Measurements from ENCODE around the gene HOXC9.
A peak's percentile ranks its signal among the peaks of the same experiment; 100 is the strongest.

HOXC9 gene

DNA sequence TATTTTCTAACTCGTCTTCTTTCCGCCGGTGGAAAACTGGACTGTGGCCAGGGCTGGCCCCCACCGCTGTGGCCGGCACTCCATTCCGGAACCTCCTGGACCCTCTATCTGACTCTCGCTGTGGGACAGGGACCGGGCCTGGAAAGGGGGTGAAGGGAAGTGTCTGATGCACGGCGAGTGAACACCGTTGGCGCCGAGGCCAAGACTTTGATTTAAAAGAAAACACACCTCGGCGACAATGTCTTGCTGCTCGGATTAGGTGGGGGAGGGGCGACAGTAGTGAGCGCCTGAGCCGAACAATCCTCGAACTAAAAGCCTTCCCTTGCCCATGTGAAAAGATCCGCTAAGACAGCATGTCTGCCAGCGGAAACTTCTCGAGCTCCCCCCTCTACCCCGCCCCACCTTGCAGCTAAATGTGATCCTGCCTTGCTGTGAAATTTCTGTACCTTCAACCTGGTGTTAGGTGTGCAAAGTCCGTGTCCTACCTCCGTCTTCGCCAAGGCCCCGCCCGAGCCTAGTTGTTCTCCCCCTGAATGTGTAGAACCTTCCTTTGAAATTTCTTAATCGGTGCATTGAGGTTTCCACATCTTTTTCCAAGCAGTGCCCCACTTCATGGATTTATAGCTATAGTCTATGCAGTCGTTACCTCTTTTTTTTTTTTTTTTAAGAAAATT, 24.3 kb upstream of the HOXC9 start:
- no peak for DNase-seq (ENCODE audit: low read depth in 1 of 2, low spot score in 1 of 2)

DNA sequence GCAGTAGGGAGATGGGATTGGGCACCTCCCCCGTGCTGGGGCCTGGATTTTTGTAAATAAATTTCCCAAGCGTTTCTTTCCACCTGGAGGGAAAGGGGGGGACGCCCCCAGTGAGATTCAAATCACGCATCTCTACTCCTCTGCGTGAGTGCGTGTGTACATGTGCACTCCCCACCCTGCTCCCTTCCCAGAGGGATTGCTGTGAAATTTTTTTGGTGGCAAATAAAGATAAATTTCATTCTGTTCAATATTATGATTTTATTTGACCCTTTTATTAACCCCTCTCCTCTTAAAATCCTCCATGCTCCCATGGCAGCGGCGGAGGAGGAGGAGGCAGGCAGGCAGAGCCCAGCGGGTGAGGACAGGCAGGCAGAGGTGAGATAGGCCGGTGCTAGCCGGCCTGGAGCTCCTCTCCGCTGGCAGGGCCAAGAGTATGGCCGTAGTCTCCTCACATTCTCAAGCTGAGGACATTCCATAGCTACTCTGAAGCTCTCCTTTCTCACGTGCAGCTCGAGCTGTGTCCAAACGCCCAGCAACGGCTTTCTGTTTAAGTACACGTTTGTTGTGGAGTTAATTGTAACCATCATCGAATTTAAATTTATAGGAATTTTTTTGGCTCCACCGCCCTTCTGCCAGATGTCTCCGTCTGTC, 23.7 kb upstream of the HOXC9 start:
- no peak for DNase-seq (ENCODE audit: low read depth in 1 of 2, low spot score in 1 of 2)

DNA sequence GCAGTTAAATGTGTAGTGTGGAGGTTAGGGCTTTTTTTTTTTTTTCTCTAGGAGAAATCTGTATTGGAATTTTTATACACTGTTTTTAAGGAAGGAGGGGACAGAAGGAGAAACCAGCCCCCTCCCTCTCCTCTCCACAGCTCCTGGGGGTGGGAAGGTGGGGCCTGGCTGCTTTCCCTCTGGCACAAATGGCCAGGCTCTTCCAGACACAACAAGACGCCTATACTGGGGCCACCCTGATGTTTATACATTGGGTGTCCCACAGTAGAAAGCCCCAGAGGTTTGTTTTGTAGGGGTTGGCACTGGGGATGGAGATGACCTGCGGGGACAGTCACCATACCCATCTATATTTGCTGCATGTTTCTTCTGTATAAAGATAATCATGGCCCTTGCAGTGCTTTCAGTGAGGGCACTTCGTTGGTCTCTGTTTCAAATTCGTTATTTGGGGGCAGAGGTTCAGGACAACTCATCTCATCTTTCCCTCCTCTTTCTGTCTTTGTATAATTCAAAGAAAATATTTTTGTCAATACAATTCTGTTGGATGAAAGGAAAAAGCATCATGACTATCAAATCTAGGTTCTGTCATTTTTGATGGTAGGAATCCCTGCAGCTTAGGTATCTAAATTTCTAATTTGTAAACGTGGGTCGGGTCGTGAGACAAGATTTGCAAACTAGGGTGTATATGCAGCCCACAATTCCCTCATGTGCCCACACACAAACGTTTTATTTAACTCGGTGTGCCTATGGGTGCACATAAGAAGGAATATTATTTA, 23.0 kb upstream of the HOXC9 start:
- DNase-seq (ENCODE audit: low read depth in 1 of 2, low spot score in 1 of 2) = no peak

DNA sequence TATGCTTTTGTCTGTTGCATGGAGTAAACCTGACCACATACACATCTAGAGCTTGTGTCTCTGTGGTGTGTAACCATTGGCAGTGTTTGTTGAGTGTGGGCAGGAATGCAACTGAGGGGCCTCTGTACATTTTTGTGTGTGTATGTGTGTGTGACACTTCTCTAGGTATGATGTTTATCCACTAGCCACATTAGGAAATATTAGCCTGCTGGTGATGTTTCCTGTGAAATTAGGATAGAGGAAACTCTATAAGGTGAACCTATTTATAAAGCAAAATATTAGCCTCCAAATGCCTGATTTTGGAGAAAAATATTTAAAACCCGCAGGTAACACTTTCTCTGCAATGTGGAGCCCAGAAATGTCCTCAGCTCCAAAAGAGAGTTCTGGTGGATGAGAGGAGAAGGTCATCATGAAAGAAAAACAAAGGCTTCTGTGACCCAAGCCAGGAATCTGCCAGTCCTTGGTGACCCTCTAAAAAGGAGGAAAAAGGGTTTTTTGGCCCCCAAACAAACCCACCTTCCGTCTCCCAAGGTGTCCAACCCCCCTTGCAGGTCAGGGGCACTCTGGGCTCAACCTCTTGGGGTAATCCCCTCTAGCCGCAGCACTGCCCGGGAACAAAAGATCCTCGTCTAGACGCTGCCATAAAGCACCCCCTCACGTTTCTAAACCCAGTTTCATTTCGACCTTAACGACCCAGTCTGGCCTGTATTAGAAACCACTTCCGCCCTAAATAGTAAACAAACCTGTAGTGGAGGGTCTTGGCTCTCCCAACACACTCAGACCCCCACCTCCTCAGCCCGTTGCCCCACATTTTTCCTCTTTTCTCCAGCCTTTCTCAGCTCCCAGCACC, 22.1 kb upstream of the HOXC9 start:
- no peak for DNase-seq (ENCODE audit: low read depth in 1 of 2, low spot score in 1 of 2)

DNA sequence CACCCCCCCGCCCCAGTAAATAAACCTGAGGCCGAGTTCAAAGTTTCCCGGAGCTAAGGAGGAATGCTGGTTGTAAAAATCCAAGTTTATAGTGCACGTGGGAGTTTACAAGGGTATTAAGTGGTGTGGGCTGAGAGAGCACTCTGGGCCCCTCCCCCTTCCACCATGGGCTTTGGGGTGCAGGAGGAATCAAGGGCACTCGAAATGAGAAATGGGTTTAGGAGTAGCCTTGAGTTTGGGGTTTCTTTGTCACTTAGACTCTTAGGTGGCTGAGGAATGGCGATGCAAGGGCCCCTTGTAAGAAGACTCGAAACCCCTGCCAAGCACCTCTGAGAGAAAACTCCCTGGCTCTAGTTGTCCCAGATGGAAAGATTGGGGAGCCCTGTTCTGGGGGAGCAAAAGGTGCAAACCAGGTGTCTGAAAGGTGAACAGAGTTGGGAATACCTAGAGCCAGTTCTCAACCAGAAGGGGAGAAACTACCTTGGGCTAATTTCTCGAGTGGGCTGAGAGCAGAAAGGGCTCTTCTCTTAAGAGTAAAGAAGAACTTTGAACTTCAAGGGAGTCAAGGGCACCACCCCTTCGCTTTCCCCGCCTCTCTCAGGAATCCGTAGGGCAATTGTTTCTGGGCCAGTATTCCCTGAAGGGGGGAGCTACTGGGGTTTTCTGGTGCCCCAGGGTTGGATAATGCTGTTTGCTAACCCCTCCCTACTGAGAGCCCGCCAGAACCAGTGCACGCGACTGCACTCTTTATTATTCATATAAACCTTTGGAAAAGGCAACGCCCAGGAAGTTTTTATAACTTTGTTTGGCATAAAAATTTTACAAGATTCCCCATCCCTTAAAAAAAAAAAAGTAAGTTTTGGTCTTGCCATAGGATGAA, 21.2 kb upstream of the HOXC9 start:
- DNase-seq (ENCODE audit: low read depth in 1 of 2, low spot score in 1 of 2) = no peak

DNA sequence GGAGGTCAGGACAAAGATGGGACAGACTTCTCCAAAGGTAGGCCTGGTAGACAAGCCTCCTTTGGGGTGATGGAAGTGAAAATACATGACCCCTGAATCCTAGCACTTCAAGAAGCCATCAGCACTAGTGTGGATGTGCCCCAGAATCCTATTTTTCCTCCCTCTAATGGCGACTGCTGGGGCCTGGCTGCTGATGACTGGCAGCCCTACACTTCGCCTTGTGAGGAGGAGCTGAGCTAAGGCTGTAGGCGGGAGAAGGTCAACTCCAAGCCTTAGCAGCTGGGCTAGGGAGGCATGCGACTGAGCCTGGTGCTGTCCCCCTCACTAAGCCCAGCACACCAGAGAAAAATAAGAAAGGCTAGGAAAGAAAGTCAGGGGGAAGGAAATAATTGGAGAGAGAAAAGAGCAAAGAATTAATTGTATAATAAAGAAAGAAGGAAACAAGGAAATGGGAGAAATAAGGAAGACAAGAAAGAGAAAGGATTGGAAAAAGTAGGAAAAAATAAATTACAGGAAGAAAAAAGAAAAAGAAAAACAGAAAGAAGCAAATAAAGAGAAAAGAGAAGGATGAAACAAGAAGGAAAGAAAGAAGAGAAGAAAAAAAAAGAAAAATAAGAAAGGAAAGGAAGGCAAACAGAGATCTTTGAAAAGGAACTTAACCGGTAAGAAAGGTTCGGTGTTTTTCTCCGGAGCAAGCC, 19.7 kb upstream of the HOXC9 start:
- no peak for DNase-seq (ENCODE audit: low read depth in 1 of 2, low spot score in 1 of 2)

DNA sequence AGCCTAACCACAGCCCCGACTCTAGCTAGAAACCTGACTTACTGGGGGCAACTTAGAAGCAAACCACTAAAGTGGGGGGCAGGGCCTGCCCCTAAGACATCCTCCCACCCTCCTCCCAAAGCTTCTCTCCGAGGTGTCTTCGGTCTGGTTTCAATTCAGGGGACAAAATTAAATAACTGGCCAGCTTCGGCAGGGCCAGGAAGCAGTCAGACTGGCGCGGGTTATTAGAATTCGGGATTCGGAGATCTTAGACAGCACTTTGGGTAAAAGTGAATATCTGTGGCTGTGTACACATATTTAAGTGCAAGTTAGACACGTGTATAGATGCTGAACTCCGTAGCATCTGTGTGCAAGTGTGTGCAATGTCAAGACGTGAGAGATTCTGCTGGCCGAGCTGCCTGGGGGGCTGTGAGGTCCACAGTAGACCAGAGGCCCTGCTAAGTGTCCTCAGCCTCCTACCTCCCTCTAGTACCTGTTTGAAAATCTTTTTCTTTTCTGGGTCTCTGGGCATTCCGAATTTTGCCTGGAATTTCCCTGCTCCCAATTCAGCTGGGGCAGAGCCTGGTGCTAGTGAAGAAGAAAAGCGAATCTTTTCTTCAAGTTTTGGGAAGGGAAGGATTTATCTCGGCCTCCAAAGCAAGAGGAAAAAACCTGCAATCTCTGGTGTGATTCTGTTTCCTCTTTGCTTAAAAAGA, 19.0 kb upstream of the HOXC9 start:
- DNase-seq (ENCODE audit: low read depth in 1 of 2, low spot score in 1 of 2) = no peak

DNA sequence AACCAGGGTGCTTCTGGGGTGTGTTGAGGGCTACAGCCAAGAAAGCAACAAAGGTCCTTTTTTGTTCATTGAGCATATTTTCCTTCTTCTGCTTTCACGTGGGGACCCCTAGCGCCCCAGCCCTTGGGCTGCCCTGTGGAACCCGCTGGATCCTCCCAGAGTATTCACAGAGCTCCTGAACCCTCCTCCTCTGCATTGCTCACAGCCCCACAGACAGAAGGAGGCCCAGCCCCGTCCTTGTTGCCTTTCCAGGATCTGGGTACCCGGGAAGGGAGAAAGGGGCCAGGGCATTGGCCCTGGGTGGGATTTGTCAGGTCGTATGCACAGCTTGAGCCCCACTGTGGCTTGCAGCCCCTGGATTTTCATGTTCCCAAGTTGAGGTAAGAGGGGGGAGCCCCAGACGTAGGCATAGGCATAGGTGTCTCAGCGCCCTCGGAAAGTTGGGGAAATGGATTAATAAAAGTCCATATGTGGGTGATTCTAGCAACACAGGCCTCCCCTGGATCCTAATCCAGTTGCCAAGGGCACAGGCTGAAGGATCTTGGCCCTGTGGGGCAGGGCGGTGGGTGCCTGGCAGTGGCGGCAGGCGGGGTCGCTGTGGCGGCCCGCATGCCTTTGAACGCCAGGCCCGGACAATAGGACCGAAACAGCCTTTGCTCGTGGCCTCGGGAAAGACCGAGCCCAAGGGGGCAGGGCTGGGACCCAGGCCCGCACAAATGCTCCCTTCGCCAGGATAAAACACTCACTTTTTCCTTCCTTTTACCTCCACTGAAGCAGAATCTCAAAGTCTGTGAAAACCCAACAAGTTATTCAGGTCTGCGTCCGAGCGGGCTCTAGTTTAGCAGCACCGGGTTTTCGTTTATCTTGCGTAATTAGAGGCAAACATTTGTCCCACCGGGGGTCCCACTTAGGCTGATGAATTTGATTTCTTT, 18.1 kb upstream of the HOXC9 start:
- no peak for DNase-seq (ENCODE audit: low read depth in 1 of 2, low spot score in 1 of 2)

DNA sequence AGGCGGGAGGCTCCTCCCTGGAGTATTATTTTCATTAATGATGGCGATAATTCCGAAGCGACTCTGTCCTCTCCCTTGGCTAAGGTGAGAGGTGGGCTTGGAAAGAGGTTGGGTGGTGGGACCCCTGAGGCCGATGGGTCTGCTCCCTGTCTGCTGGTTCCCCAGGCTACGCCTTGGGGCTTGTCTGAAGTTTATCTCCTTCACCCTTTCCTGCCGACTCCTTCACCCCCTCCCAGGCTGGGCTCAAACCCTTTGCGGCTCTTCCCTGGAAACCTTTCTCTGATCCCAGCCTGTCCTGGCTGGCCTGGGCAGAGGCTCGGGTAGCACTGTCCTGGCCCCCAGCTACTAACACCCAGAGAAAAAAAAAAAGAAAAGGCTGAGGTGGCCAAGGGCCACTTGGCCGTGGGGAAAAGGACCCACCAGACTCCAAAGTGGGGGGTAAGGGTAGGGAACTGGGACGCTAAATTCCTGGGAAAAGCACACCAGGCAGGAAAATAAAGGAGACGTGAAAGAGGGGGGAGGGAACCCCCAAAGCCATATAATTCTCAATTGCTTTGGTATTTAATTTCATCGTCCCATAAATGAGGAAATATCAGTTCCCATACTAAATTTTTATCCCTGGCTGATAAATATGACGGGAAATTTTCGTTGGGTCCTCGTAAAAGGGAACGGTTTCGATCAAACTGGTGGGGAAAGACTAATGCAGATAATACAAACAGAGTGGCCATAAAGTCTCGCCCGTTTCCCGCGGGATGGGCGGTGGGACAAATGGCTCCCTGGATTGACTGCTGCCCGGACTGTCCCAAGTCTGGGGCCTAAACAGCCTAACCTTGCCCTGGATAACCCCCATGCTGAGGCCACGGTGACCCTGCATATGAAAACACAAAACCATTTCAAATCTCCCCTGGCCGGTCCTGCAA, 17.1 kb upstream of the HOXC9 start:
- no peak for DNase-seq (ENCODE audit: low read depth in 1 of 2, low spot score in 1 of 2)

DNA sequence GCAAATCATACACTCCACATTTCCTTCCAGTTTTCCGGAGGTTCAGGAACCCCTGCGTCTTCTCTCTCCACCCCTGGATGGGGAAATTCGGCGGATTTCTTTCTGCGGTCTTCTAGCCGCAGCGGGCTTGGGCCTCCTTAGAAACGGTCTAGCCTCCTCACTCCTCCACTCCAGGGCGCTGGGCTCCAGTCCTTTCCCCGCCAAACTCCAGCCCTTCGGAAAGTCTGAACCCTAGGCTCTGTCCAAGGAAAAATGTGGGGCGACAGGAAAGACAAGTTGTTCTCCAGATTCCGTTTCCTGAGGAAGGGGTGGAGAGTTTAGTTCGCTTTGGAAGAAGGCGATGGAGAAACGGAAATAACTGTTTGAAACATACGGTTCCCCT, 16.4 kb upstream of the HOXC9 start:
- no peak for DNase-seq (ENCODE audit: low read depth in 1 of 2, low spot score in 1 of 2)

DNA sequence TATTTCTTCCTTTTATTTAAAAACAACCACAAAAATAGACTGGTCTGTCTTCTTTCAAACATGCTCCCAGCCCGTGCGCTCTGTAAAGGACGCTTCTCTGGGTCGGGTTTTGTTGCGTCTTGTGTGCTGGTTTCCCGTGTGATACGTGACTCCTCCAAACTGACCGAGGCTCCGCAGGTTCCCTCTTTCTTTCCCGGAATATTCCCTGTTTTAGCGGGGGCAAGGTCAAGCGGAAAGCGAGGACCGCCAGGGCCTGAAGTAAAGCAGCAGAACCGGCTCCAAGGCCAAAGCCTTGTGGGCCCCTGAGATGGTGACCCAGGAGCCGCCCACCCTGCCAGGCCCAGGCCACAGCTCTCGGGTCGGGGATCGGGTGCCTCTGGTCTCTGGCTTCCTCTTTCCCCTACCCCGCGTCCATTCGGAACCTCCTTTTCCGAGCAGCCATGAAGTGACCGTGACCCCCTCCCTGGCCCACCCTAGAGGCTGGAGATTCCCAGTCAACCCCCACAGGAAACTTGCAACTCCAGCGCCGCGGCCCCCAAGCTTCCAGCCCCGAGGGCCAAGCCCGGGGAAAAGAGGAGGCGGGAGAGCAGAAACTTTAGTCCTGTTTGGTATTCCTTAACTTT, 15.9 kb upstream of the HOXC9 start:
- DNase-seq (ENCODE audit: low read depth in 1 of 2, low spot score in 1 of 2) = no peak

DNA sequence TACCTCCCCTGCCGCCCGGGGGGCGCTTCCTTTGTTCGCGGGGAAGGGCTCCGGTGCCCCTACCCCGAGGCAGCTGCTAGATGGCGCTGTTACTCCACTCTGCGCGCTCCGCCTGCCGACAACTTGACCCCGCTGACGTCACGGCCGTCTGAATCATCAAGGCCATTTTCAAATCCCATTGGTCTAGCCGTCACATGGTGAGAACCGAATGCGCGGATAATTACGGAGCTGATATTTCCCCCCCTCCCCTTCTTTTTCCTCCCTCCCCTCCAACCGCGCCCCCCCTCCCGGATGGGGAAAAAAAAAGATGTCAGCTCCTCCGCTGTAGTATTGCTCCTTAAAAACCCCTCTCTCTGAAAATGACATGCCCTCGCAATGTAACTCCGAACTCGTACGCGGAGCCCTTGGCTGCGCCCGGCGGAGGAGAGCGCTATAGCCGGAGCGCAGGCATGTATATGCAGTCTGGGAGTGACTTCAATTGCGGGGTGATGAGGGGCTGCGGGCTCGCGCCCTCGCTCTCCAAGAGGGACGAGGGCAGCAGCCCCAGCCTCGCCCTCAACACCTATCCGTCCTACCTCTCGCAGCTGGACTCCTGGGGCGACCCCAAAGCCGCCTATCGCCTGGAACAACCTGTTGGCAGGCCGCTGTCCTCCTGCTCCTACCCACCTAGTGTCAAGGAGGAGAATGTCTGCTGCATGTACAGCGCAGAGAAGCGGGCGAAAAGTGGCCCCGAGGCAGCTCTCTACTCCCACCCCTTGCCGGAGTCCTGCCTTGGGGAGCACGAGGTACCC, 14.9 kb upstream of the HOXC9 start, which contains the start of gene HOXC10:
TSS of gene HOXC10 (plus strand) at position 246 of the 791 bp plus-strand sequence. CDS start at position 360, 114 bp downstream.
- peak in 1 of 2 donors; percentile 74 for DNase-seq (ENCODE audit: low read depth in 1 of 2, low spot score in 1 of 2)

DNA sequence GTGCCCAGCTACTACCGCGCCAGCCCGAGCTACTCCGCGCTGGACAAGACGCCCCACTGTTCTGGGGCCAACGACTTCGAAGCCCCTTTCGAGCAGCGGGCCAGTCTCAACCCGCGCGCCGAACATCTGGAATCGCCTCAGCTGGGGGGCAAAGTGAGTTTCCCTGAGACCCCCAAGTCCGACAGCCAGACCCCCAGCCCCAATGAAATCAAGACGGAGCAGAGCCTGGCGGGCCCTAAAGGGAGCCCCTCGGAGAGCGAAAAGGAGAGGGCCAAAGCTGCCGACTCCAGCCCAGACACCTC, 14.3 kb upstream of the HOXC9 start:
- DNase-seq (ENCODE audit: low read depth in 1 of 2, low spot score in 1 of 2) = no peak

DNA sequence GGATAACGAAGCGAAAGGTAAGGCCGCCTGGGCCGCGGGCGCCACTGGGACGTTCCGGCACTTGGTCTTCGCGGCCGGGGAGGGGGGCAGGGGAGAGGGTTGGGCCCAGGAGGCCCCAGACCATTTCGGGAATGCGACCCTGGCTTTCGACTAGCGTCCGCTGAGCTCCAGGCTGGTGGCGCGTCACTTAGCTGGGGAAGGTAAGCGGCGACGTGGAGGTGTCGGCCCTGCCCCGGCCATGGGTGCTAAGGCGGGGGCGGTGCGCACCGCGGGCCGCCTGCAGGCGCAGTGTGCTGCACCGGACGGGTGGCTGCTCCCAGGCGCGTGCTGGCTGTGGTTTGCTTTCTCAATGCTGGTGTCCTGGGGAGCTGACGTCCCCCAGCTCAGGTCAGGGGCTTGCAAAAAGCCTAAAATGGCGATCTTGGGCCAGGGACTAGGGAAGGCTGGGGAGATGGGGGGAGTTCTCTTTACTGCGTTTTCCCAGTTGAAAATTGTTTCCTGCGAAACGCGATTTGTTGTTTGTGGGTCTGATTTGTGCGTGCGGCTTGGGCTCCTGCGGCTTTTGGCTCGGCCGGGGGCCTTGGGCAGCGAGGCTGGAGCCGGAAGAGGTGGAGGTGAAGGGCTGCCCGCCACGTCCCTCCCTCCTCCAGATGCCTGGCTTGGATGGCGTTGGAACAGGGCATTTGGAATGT, 13.8 kb upstream of the HOXC9 start:
- DNase-seq (ENCODE audit: low read depth in 1 of 2, low spot score in 1 of 2) = no peak

Data from stimulated activated CD4-positive, alpha-beta T cell treated with anti-CD3 and anti-CD28 coated beads, Interleukin-15, amount 100 ng/mL, for 1 hour (primary cell).